Measurements from ENCODE around the gene COL9A1. TPM values are rescaled to one million over a fixed set of nuclear protein-coding genes. Genes with fewer than 3 reads are reported as not detected.

Gene COL9A1
- total RNA-seq, 2 donors from 2014 or later, result 0.33 to 18.7 TPM

DNA sequence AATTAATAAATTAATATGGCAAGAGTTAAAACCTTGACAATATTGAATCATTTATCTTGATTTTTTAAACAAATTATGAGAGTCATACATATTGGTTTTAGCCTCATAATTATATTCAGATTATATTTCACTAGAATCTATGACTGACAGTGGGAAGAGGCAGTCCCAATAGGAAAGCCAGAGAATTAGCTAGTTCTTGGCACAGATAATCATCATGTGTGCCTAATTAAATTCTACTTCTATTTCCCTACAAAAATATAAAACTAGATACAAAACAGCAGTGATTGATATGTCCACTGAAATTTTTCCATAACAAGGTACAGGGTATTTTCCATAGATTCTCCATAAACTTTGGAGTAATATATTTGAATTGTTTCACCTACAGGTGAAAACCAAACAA, 38.6 kb downstream of the COL9A1 start:
- TF ChIP-seq, protein P1, sequence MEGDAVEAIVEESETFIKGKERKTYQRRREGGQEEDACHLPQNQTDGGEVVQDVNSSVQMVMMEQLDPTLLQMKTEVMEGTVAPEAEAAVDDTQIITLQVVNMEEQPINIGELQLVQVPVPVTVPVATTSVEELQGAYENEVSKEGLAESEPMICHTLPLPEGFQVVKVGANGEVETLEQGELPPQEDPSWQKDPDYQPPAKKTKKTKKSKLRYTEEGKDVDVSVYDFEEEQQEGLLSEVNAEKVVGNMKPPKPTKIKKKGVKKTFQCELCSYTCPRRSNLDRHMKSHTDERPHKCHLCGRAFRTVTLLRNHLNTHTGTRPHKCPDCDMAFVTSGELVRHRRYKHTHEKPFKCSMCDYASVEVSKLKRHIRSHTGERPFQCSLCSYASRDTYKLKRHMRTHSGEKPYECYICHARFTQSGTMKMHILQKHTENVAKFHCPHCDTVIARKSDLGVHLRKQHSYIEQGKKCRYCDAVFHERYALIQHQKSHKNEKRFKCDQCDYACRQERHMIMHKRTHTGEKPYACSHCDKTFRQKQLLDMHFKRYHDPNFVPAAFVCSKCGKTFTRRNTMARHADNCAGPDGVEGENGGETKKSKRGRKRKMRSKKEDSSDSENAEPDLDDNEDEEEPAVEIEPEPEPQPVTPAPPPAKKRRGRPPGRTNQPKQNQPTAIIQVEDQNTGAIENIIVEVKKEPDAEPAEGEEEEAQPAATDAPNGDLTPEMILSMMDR (IDR thresholded peaks at IDR 0.05), result no peak
- Histone ChIP-seq H3K27me3 (no peaks in the 10 kb centered on the region), H3K9me3 (no peaks in the 10 kb centered on the region), H3K27ac (no peak overlapping the region), H3K4me3 (no peak overlapping the region), H3K4me1 (no peaks in the 10 kb centered on the region), H3K36me3 (no peaks in the 10 kb centered on the region)
- no peak for DNase-seq (ENCODE audit: low spot score)

DNA sequence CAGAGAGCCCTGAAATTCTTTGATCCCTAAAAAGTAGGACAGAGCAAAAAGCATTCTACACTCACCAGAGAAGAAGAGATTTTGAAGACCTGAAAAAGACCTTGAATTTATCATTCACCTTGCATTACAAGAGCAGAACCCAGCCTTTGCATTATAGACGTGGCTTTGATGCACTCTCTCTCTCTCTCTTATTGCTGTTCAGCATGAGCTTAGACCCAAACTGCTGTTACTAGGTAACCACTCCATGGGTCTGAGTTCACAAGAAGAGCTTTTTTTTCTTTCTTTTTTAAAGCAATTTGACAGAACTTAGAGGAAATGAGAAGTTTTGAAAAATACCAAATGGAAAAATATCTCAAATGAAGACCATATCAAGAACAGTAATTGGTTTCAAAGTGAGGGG, 44.4 kb downstream of the COL9A1 start:
- no peak for DNase-seq (ENCODE audit: low spot score)
- Histone ChIP-seq H3K27me3 (no peaks in the 10 kb centered on the region), H3K4me3 (no peak overlapping the region), H3K4me1 (no peaks in the 10 kb centered on the region), H3K27ac (no peak overlapping the region), H3K9me3 (no peaks in the 10 kb centered on the region), H3K36me3 (no peaks in the 10 kb centered on the region)
- TF ChIP-seq, protein P1 (IDR thresholded peaks at IDR 0.05), result no peak

DNA sequence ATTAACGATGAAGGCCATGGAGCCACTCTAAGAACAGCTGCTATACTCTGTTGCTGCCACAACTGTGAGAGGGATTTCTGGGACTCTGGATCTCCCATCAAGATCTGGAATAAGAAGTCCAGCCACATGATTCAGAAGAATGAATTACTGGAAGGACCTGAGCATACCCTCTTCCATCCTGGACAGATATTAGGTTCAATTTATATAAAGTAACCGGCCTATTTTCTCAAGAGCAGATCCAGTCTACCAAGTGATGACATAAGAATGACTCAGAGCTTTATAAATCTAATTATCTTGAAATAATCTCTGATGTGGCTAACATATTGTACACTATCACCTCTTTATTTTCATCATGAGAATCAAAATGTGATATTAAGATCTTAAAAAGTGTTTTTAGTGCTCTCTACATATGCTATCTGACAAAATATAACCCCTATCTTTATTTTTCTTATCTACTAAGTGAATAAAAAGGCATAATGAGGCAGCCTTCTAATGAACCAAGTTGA, 45.1 kb downstream of the COL9A1 start:
- TF ChIP-seq, protein P1 (IDR thresholded peaks at IDR 0.05), result no peak
- Histone ChIP-seq H3K27ac (no peak overlapping the region), H3K27me3 (no peaks in the 10 kb centered on the region), H3K4me3 (no peak overlapping the region), H3K4me1 (no peaks in the 10 kb centered on the region), H3K36me3 (no peaks in the 10 kb centered on the region), H3K9me3 (no peaks in the 10 kb centered on the region)
- no peak for DNase-seq (ENCODE audit: low spot score)

DNA sequence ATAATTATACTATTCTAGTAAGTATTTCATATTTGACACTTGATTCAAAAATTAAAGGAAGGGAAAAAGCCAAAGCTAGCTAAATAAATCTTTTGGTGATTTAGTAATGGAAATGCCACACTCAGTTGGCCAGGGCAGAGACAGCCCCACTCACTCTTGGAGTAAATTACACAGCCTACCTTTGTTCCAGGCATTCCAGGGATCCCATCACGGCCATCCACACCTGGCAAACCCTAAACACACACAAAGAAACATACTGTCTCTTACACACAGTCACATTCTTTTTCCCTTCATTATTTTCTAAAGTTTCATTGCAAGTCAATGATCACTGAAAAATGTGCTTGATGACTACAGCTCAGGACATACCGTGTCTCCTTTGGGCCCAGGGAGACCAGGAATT, 48.1 kb downstream of the COL9A1 start:
- no peak overlapping the region for H3K27ac ChIP-seq
- H3K4me3 ChIP-seq, result no peak overlapping the region
- no peaks in the 10 kb centered on the region for H3K27me3 ChIP-seq
- no peaks in the 10 kb centered on the region for H3K9me3 ChIP-seq
- no peaks in the 10 kb centered on the region for H3K36me3 ChIP-seq
- TF ChIP-seq, protein P1 (IDR thresholded peaks at IDR 0.05), result no peak
- no peak for DNase-seq (ENCODE audit: low spot score)
- H3K4me1 ChIP-seq, result no peaks in the 10 kb centered on the region

DNA sequence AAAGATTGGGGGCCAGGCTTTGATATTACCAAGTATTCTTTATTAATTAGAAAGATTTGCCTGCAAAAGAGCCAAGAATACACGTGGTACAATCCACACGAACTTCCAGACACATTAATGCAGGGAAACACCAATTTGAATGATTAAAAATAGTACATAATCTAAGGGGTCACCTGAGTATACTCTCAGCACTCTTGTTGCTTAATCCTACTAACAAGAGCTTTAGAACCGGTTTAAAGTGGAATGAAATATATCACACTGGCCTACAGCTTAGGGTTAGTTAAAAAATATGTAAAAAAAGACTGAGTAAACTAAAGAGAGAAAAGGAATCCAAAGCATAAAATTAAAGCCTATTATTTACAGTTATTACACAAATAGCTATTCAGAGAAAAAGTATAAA, 49.0 kb downstream of the COL9A1 start:
- Histone ChIP-seq H3K27me3 (no peaks in the 10 kb centered on the region), H3K4me3 (no peak overlapping the region), H3K4me1 (no peaks in the 10 kb centered on the region), H3K9me3 (no peaks in the 10 kb centered on the region), H3K36me3 (no peaks in the 10 kb centered on the region), H3K27ac (no peak overlapping the region)
- TF ChIP-seq, protein P1 (IDR thresholded peaks at IDR 0.05), result no peak
- no peak for DNase-seq (ENCODE audit: low spot score)

DNA sequence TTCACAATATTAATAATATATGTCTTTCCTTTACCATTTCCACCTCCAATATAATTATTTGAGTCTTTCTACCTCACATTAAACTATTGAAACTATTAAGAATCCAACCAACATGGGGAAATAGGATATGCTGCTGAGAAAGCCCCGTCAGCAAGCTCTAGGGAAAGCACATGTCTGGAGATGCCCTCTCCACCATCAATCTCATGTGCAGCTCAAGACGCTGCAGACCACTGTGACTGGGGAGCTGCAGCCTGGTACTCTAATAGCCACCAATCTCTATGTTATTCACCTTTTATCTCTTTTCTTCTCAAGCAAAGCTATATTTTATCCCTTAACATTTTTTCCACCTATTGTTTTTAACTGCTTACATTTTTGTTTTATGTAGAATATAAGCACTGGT, 50.3 kb downstream of the COL9A1 start:
- no peak overlapping the region for H3K27ac ChIP-seq
- TF ChIP-seq, protein P1 (IDR thresholded peaks at IDR 0.05), result no peak
- no peak overlapping the region for H3K4me3 ChIP-seq
- no peak for DNase-seq (ENCODE audit: low spot score)
- no peaks in the 10 kb centered on the region for H3K36me3 ChIP-seq
- no peaks in the 10 kb centered on the region for H3K4me1 ChIP-seq
- no peaks in the 10 kb centered on the region for H3K9me3 ChIP-seq
- no peaks in the 10 kb centered on the region for H3K27me3 ChIP-seq

Data from right atrium auricular region (tissue), 2 donors.